Prostate gland (tissue), 2 donors: Measurements from ENCODE around the gene FEZF1.

ENCODE experiments used
- CTCF ChIP-seq, 4 experiments: fragments of 200-600 bp in 2 of 4; fragments of 450-650 bp in 2 of 4; sonication (generic) in 2 of 4; IDR thresholded peaks; 1 replicate in 3 of 4; 2 replicates in 1 of 4; pipeline ENCODE4 v1.5.1; 2016 to 2019; ENCODE audit warnings: antibody characterized with exemption in 4 of 4, mild to moderate bottlenecking in 2 of 4, moderate library complexity in 2 of 4
- POLR2A ChIP-seq: fragments of 450-650 bp; IDR thresholded peaks from one replicate; pipeline ENCODE4 v1.6.1; 2016; ENCODE audit warnings: antibody characterized with exemption, mild to moderate bottlenecking

- no peak for TF ChIP-seq POLR2A
- no peak for TF ChIP-seq CTCF (IDR thresholded peaks at IDR 0.05)
Measured at GRCh38 chr7:122340427-122340826, 35.9 kb upstream of the FEZF1 start.
